ENCODE results near the gene LRFN2.
A peak's percentile ranks its signal among the peaks of the same experiment; 100 is the strongest.

Gene LRFN2

GRCh38 chr6:40509716-40510260 is 77.4 kb downstream of the LRFN2 start:
- DNase-seq, result no peak

- no peak for DNase-seq
Observed at GRCh38 chr6:40509086-40509485, 78.1 kb downstream of the LRFN2 start.

GRCh38 chr6:40506954-40507353 is 80.2 kb downstream of the LRFN2 start:
- no peak for DNase-seq

GRCh38 chr6:40505191-40505810 is 81.9 kb downstream of the LRFN2 start:
- DNase-seq, result no peak

- no peak for DNase-seq
Observed at GRCh38 chr6:40504274-40504673, 82.9 kb downstream of the LRFN2 start.

GRCh38 chr6:40500227-40500626 is 86.9 kb downstream of the LRFN2 start:
- DNase-seq, result no peak

- DNase-seq, result no peak
Observed at GRCh38 chr6:40499215-40499614, 87.9 kb downstream of the LRFN2 start.

GRCh38 chr6:40498148-40498547 is 89.0 kb downstream of the LRFN2 start:
- DNase-seq, result no peak

GRCh38 chr6:40492187-40492586 is 95.0 kb downstream of the LRFN2 start:
- DNase-seq, result no peak

- no peak for DNase-seq
Observed at GRCh38 chr6:40490508-40490907, 96.7 kb downstream of the LRFN2 start.

GRCh38 chr6:40489798-40490197 is 97.4 kb downstream of the LRFN2 start:
- no peak for DNase-seq

- no peak for DNase-seq
Observed at GRCh38 chr6:40486576-40486975, 100.6 kb downstream of the LRFN2 start.

- peak; percentile 10 for DNase-seq
Observed at GRCh38 chr6:40485795-40486194, 101.4 kb downstream of the LRFN2 start.

- DNase-seq, result peak; percentile 10
Observed at GRCh38 chr6:40485300-40485699, 101.9 kb downstream of the LRFN2 start.

GRCh38 chr6:40484066-40484465 is 103.1 kb downstream of the LRFN2 start:
- DNase-seq, result peak; percentile 9

- no peak for DNase-seq
Observed at GRCh38 chr6:40482532-40482931, 104.6 kb downstream of the LRFN2 start.

GRCh38 chr6:40480678-40481077 is 106.5 kb downstream of the LRFN2 start:
- DNase-seq, result no peak

GRCh38 chr6:40479706-40480105 is 107.5 kb downstream of the LRFN2 start:
- no peak for DNase-seq

- DNase-seq, result peak; percentile 43
Observed at GRCh38 chr6:40477246-40478126, 109.7 kb downstream of the LRFN2 start.

- no peak for DNase-seq
Observed at GRCh38 chr6:40476673-40477072, 110.5 kb downstream of the LRFN2 start.

GRCh38 chr6:40474937-40475336 is 112.2 kb downstream of the LRFN2 start:
- DNase-seq, result no peak

GRCh38 chr6:40473026-40473425 is 114.1 kb downstream of the LRFN2 start:
- DNase-seq, result no peak

GRCh38 chr6:40472353-40472752 is 114.8 kb downstream of the LRFN2 start:
- DNase-seq, result no peak

GRCh38 chr6:40471243-40471642 is 115.9 kb downstream of the LRFN2 start:
- DNase-seq, result no peak
